ENCODE measurements around the gene FILIP1L.

The FILIP1L gene

DNA sequence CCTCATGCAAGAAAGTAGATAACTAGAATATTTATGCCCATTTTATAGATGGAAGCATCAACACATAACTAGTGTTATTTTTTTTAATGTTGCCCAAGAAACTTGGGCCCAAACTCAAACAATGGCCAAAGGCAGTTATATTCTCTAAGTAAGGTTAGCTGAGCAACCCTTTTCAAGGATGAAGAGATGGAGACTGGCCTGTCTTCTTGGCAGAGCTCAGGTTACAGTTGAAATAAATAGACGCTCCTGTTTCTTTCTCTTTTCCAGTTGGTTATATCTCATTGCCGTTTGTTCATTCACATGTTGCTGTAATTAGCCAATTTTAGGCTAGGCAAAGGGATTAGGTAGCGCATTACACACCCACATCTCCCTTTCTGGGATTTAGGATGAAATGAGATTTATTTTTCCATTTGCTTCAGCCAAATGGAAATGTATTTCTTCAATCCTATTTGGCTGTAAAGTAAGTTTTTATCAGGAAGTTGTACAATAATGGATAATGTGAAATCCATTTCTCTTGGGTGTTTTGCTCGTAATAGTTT is 203.5 kb downstream of the FILIP1L start:
- no peaks in the 10 kb centered on the region for H3K27me3 ChIP-seq
- no peak overlapping the region for H3K4me3 ChIP-seq (ENCODE audit: low read depth, low read length)
- H3K9me3 ChIP-seq: no peaks in the 10 kb centered on the region; the same call in 1 of the 2 replicates
- no peak for DNase-seq
- H3K4me1 ChIP-seq: no peaks in the 10 kb centered on the region
- no peaks in the 10 kb centered on the region for H3K36me3 ChIP-seq
- no peak for TF ChIP-seq CTCF (IDR thresholded peaks at IDR 0.05; ENCODE audit: low read depth, low read length)

GRCh38 chr3:99909714-99910495 is 204.4 kb downstream of the FILIP1L start:
- Histone ChIP-seq H3K36me3 (no peaks in the 10 kb centered on the region), H3K4me3 (ENCODE audit: low read depth, low read length) (no peak overlapping the region), H3K27me3 (no peaks in the 10 kb centered on the region), H3K9me3 (no peaks in the 10 kb centered on the region), H3K4me1 (peaks cover 4% of the 10 kb centered on the region)
- no peak for DNase-seq
- no peak for TF ChIP-seq CTCF (IDR thresholded peaks at IDR 0.05; ENCODE audit: low read depth, low read length)

GRCh38 chr3:99907959-99908544 is 206.2 kb downstream of the FILIP1L start:
- Histone ChIP-seq H3K4me3 (ENCODE audit: low read depth, low read length) (no peak overlapping the region), H3K27me3 (no peaks in the 10 kb centered on the region), H3K36me3 (no peaks in the 10 kb centered on the region), H3K9me3 (no peaks in the 10 kb centered on the region), H3K4me1 (peaks cover 12% of the 10 kb centered on the region)
- no peak for DNase-seq
- TF ChIP-seq CTCF (IDR thresholded peaks at IDR 0.05; ENCODE audit: low read depth, low read length): no peak

- Histone ChIP-seq H3K27me3 (no peaks in the 10 kb centered on the region; the same call in 1 of the 2 replicates), H3K9me3 (no peaks in the 10 kb centered on the region), H3K4me3 (ENCODE audit: low read depth, low read length) (no peak overlapping the region), H3K4me1 (peaks cover 26% of the 10 kb centered on the region), H3K36me3 (no peaks in the 10 kb centered on the region)
- TF ChIP-seq CTCF (IDR thresholded peaks at IDR 0.05; ENCODE audit: low read depth, low read length): no peak
- DNase-seq: no peak
Measured at GRCh38 chr3:99903869-99904268, 210.4 kb downstream of the FILIP1L start.

DNA sequence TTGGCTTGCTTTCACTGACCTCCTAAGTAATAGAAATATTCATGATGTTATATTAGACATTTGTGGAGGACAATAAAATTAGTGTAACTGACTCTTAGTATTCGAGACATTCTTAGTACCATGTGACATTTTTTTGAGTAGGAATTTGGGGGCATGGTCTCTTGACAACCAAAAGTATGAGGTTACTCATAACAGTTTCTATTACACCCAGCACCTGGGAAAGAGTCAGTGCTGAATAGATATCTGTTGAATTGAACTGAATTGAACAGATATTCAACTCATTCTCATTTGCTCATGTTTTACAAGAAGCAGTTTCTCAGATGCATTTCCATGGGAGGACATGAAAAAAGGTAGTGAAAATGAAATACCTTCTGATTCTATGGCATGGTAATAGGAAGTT is 212.2 kb downstream of the FILIP1L start:
- no peak for DNase-seq
- H3K9me3 ChIP-seq: no peaks in the 10 kb centered on the region
- peaks cover 26% of the 10 kb centered on the region for H3K4me1 ChIP-seq
- TF ChIP-seq CTCF (IDR thresholded peaks at IDR 0.05; ENCODE audit: low read depth, low read length): no peak
- H3K4me3 ChIP-seq (ENCODE audit: low read depth, low read length): no peak overlapping the region
- no peaks in the 10 kb centered on the region for H3K36me3 ChIP-seq
- H3K27me3 ChIP-seq: no peaks in the 10 kb centered on the region; the same call in 1 of the 2 replicates

Data from BE2C (cell line).